Measurements from ENCODE around the gene FOXF2. TPM values are rescaled to one million over a fixed set of nuclear protein-coding genes. Genes with fewer than 3 reads are reported as not detected.

The FOXF2 gene
- total RNA-seq, 2 experiments from 2014 or later = not detected

GRCh38 chr6:1387876-1388629 lies 1.3 kb upstream of the FOXF2 start:
- no peak overlapping the region for H3K4me3 Mint-ChIP-seq

GRCh38 chr6:1388630-1389368 lies 577 bp upstream of the FOXF2 start:
- peaks cover 73% of the 10 kb centered on the region for H3K27me3 Mint-ChIP-seq (ENCODE audit: low read depth)
- intact Hi-C loops (cut with micrococcal nuclease) = no loop called here
- H3K9me3 Mint-ChIP-seq = no peaks in the 10 kb centered on the region
- H3K36me3 Mint-ChIP-seq (ENCODE audit: low read depth) = no peaks in the 10 kb centered on the region
- H3K27ac Mint-ChIP-seq = no peak overlapping the region
- H3K4me3 Mint-ChIP-seq = peak overlapping the region; percentile 65
- DNase-seq = no peak
- CTCF ChIA-PET = interaction anchor here (1.4 kb wide), 1 partner anchor 8 kb away, joined by 6 read pairs; no protein-coding TSS in a partner anchor
- H3K4me1 Mint-ChIP-seq (ENCODE audit: low read depth) = peaks cover 36% of the 10 kb centered on the region

More at GRCh38 chr6:1387876-1388629, 1.3 kb upstream of the FOXF2 start:
- H3K9me3 Mint-ChIP-seq = no peaks in the 10 kb centered on the region
- peaks cover 72% of the 10 kb centered on the region for H3K27me3 Mint-ChIP-seq (ENCODE audit: low read depth)
- DNase-seq = no peak
- no peaks in the 10 kb centered on the region for H3K36me3 Mint-ChIP-seq (ENCODE audit: low read depth)
- H3K27ac Mint-ChIP-seq = no peak overlapping the region
- H3K4me1 Mint-ChIP-seq (ENCODE audit: low read depth) = peaks cover 33% of the 10 kb centered on the region
- intact Hi-C loops (cut with micrococcal nuclease) = no loop called here
- CTCF ChIA-PET = interaction anchor here (0.9 to 1.4 kb wide), 2 partner anchors 9 to 73 kb away, joined by 4 to 6 read pairs; no protein-coding TSS in a partner anchor

DNA sequence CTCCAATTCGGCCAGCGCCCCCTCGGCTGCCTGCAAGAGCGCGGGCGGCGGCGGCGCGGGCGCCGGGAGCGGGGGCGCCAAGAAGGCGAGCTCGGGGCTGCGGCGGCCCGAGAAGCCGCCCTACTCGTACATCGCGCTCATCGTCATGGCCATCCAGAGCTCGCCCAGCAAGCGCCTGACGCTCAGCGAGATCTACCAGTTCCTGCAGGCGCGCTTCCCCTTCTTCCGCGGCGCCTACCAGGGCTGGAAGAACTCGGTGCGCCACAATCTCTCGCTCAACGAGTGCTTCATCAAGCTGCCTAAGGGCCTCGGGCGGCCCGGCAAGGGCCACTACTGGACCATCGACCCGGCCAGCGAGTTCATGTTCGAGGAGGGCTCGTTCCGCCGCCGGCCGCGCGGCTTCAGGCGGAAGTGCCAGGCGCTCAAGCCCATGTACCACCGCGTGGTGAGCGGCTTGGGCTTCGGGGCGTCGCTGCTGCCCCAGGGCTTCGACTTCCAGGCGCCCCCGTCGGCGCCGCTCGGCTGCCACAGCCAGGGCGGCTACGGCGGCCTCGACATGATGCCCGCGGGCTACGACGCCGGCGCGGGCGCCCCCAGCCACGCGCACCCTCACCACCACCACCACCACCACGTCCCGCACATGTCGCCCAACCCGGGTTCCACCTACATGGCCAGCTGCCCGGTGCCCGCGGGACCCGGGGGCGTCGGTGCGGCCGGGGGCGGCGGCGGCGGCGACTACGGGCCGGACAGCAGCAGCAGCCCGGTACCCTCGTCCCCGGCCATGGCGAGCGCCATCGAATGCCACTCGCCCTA lies 963 bp downstream of the FOXF2 start:
- H3K9me3 Mint-ChIP-seq = no peaks in the 10 kb centered on the region
- CTCF ChIA-PET = no interaction called here
- no peak for DNase-seq
- peaks cover 76% of the 10 kb centered on the region for H3K27me3 Mint-ChIP-seq (ENCODE audit: low read depth)
- peak overlapping the region; percentile 57 for H3K4me3 Mint-ChIP-seq
- H3K4me1 Mint-ChIP-seq (ENCODE audit: low read depth) = peaks cover 33% of the 10 kb centered on the region
- H3K36me3 Mint-ChIP-seq (ENCODE audit: low read depth) = no peaks in the 10 kb centered on the region
- intact Hi-C loops (cut with micrococcal nuclease) = no loop called here
- H3K27ac Mint-ChIP-seq = no peak overlapping the region

DNA sequence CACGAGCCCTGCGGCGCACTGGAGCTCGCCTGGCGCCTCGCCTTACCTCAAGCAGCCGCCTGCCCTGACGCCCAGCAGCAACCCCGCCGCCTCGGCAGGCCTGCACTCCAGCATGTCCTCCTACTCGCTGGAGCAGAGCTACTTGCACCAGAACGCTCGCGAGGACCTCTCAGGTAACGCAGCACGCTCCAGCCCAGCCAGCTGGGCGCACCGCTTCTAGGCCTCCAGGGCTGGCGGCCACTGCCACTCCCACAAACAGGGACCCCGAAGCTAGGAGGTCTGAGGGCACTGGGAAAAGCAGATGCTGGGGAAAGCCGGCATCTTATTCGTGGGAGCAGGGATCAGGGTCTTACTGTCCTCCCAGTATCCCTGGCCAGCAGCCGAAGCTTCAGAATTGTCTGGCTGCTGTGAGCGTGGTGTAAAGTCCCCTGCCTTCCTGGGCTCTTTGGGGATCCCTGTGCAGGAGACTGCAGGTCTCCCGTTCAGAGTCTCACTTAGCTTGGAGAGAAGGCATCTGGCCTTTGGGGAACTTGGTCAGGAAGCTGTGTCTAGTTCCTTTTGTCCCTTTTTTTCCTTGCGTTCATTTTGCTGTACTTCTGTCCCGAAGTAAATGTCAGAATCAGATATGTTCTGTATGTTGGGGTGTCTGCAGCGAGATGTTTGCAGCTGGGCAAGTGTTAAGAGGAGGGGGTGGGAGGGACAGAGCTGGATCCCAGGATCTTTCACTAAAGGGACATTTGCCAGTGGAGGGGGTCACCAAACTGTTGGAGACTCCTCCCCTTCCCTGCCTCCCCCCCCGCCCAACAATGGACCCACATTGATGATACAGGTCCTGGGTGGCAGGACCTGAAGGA lies 1.8 kb downstream of the FOXF2 start:
- H3K27ac Mint-ChIP-seq = no peak overlapping the region
- CTCF ChIA-PET = no interaction called here

GRCh38 chr6:1391800-1392309 lies 2.5 kb downstream of the FOXF2 start:
- Mint-ChIP-seq H3K27me3 (ENCODE audit: low read depth) (peaks cover 76% of the 10 kb centered on the region), H3K27ac (no peak overlapping the region), H3K4me1 (ENCODE audit: low read depth) (peaks cover 31% of the 10 kb centered on the region), H3K36me3 (ENCODE audit: low read depth) (no peaks in the 10 kb centered on the region), H3K9me3 (no peaks in the 10 kb centered on the region), H3K4me3 (no peak overlapping the region)
- DNase-seq = no peak
- CTCF ChIA-PET = interaction anchor here (1.1 kb wide), 1 partner anchor 11 kb away, joined by 3 read pairs; no protein-coding TSS in a partner anchor
- intact Hi-C loops (cut with micrococcal nuclease) = no loop called here

More for the DNA sequence above, 1.8 kb downstream of the FOXF2 start:
- intact Hi-C loops (cut with micrococcal nuclease) = no loop called here
- Mint-ChIP-seq H3K9me3 (no peaks in the 10 kb centered on the region), H3K4me3 (no peak overlapping the region), H3K4me1 (ENCODE audit: low read depth) (peaks cover 29% of the 10 kb centered on the region), H3K36me3 (ENCODE audit: low read depth) (no peaks in the 10 kb centered on the region), H3K27me3 (ENCODE audit: low read depth) (peaks cover 75% of the 10 kb centered on the region)
- no peak for DNase-seq

GRCh38 chr6:1392813-1393640 lies 3.7 kb downstream of the FOXF2 start:
- Mint-ChIP-seq H3K4me1 (ENCODE audit: low read depth) (peaks cover 32% of the 10 kb centered on the region), H3K27me3 (ENCODE audit: low read depth) (peaks cover 74% of the 10 kb centered on the region), H3K4me3 (no peak overlapping the region), H3K36me3 (ENCODE audit: low read depth) (no peaks in the 10 kb centered on the region), H3K9me3 (no peaks in the 10 kb centered on the region), H3K27ac (no peak overlapping the region)
- CTCF ChIA-PET = interaction anchor here (1.1 kb wide), 1 partner anchor 12 kb away, joined by 3 read pairs; no protein-coding TSS in a partner anchor
- intact Hi-C loops (cut with micrococcal nuclease) = no loop called here
- DNase-seq = no peak

- peaks cover 71% of the 10 kb centered on the region for H3K27me3 Mint-ChIP-seq (ENCODE audit: low read depth)
- H3K4me3 Mint-ChIP-seq = no peak overlapping the region
- H3K9me3 Mint-ChIP-seq = no peaks in the 10 kb centered on the region
- intact Hi-C loops (cut with micrococcal nuclease) = no loop called here
- no peaks in the 10 kb centered on the region for H3K36me3 Mint-ChIP-seq (ENCODE audit: low read depth)
- no peak for DNase-seq
- CTCF ChIA-PET = interaction anchor here (0.7 kb wide), 3 partner anchors 13 to 675 kb away, joined by 3 to 4 read pairs (median 3); no protein-coding TSS in a partner anchor
- no peak overlapping the region for H3K27ac Mint-ChIP-seq
- H3K4me1 Mint-ChIP-seq (ENCODE audit: low read depth) = peaks cover 25% of the 10 kb centered on the region
These were observed 4.4 kb downstream of the FOXF2 start for GRCh38 chr6:1393641-1394283.

GRCh38 chr6:1394514-1395463 lies 5.4 kb downstream of the FOXF2 start:
- H3K4me3 Mint-ChIP-seq = no peak overlapping the region
- CTCF ChIA-PET = interaction anchor here (0.7 kb wide), 3 partner anchors 14 to 676 kb away, joined by 3 to 4 read pairs (median 3); no protein-coding TSS in a partner anchor
- peaks cover 71% of the 10 kb centered on the region for H3K27me3 Mint-ChIP-seq (ENCODE audit: low read depth)
- intact Hi-C loops (cut with micrococcal nuclease) = loop anchor here (5.0 kb wide), 3 partner anchors 672 to 1207 kb away; no protein-coding TSS in a partner anchor
- no peaks in the 10 kb centered on the region for H3K9me3 Mint-ChIP-seq
- no peak for DNase-seq
- peaks cover 21% of the 10 kb centered on the region for H3K4me1 Mint-ChIP-seq (ENCODE audit: low read depth)
- H3K36me3 Mint-ChIP-seq (ENCODE audit: low read depth) = no peaks in the 10 kb centered on the region
- no peak overlapping the region for H3K27ac Mint-ChIP-seq

- no peak overlapping the region for H3K4me3 Mint-ChIP-seq
- no peak overlapping the region for H3K27ac Mint-ChIP-seq
- intact Hi-C loops (cut with micrococcal nuclease) = loop anchor here (5.0 kb wide), 3 partner anchors 673 to 1208 kb away; no protein-coding TSS in a partner anchor
- CTCF ChIA-PET = interaction anchor here (1.0 to 2.9 kb wide), 2 partner anchors 10 to 597 kb away, joined by 3 to 16 read pairs; no protein-coding TSS in a partner anchor
- H3K9me3 Mint-ChIP-seq = no peaks in the 10 kb centered on the region
- peaks cover 68% of the 10 kb centered on the region for H3K27me3 Mint-ChIP-seq (ENCODE audit: low read depth)
- DNase-seq = no peak
- H3K36me3 Mint-ChIP-seq (ENCODE audit: low read depth) = no peaks in the 10 kb centered on the region
- H3K4me1 Mint-ChIP-seq (ENCODE audit: low read depth) = peaks cover 19% of the 10 kb centered on the region
These were observed 6.1 kb downstream of the FOXF2 start for GRCh38 chr6:1395506-1395905.
